PFSK-1 (cell line): ENCODE results near the gene TTC38.

Experiments used
- FOXP2 ChIP-seq: optimal IDR thresholded peaks from 2 replicates; pipeline ENCODE3; 2011; ENCODE audit warnings: borderline replicate concordance, control low read depth, inconsistent platforms; ENCODE audit not compliant: insufficient read depth; ENCODE audit errors: extremely low read length, extremely low read depth
- POLR2AphosphoS5 ChIP-seq: IDR thresholded peaks from 2 replicates; pipeline ENCODE4 v1.6.1; 2012; ENCODE audit warnings: low read depth, mild to moderate bottlenecking, control low read depth, low read length, moderate library complexity
- REST ChIP-seq, 2 experiments: IDR thresholded peaks; 2 replicates each; pipeline versions ENCODE4 v1.6.1 to v1.8.0; 2011 to 2012; ENCODE audit warnings: low read depth in 2 of 2, low read length in 2 of 2, control low read depth in 1 of 2, inconsistent platforms in 1 of 2, mild to moderate bottlenecking in 1 of 2, moderate library complexity in 1 of 2; ENCODE audit not compliant: insufficient read depth in 1 of 2
- SIN3A ChIP-seq: IDR thresholded peaks from 2 replicates; pipeline ENCODE4 v1.6.1; 2012; ENCODE audit warnings: mild to moderate bottlenecking, low read length, moderate library complexity, borderline replicate concordance; ENCODE audit not compliant: insufficient read depth
- TAF1 ChIP-seq: IDR thresholded peaks from 2 replicates; pipeline ENCODE4 v1.6.1; 2012; ENCODE audit warnings: low read length, control low read depth, borderline replicate concordance; ENCODE audit not compliant: insufficient read depth

The TTC38 gene

GRCh38 chr22:46224898-46225290 is 42.9 kb upstream of the TTC38 start:
- TF ChIP-seq FOXP2 (no peak), REST (IDR thresholded peaks at IDR 0.05; ENCODE audit: insufficient read depth in 1 of 2, low read depth in 2 of 2, low read length in 2 of 2) (no peak), POLR2AphosphoS5 (no peak), SIN3A (no peak), TAF1 (no peak)

GRCh38 chr22:46225631-46226030 is 42.2 kb upstream of the TTC38 start:
- TF ChIP-seq REST (IDR thresholded peaks at IDR 0.05; ENCODE audit: insufficient read depth in 1 of 2, low read depth in 2 of 2, low read length in 2 of 2) (no peak), FOXP2 (no peak), SIN3A (no peak), POLR2AphosphoS5 (no peak), TAF1 (no peak)

GRCh38 chr22:46226577-46226976 is 41.2 kb upstream of the TTC38 start:
- no peak for TF ChIP-seq TAF1

GRCh38 chr22:46229701-46230100 is 38.1 kb upstream of the TTC38 start:
- TF ChIP-seq REST (IDR thresholded peaks at IDR 0.05; ENCODE audit: insufficient read depth in 1 of 2, low read depth in 2 of 2, low read length in 2 of 2) (no peak), SIN3A (no peak), TAF1 (no peak), FOXP2 (no peak), POLR2AphosphoS5 (no peak)

GRCh38 chr22:46230262-46230901 is 37.4 kb upstream of the TTC38 start:
- no peak for TF ChIP-seq REST (IDR thresholded peaks at IDR 0.05; ENCODE audit: insufficient read depth in 1 of 2, low read depth in 2 of 2, low read length in 2 of 2)
- TF ChIP-seq TAF1, result no peak
- TF ChIP-seq FOXP2, result no peak
- TF ChIP-seq SIN3A, result no peak
- no peak for TF ChIP-seq POLR2AphosphoS5
